Muscle of leg (tissue), 11 donors: ENCODE measurements around the gene ME3. TPM values are rescaled to one million over a fixed set of nuclear protein-coding genes. Genes with fewer than 3 reads are reported as not detected.
A peak's percentile ranks its signal among the peaks of the same experiment; 100 is the strongest.
"Not testable (repeated sequence)": the region's sequence is repeated elsewhere in the genome, so short reads cannot be mapped to it uniquely, and the experiment has no call there.

Source experiments
- DNase-seq: peaks from one replicate; pipeline ENCODE4 v3.0.0; 2013
- H3K27ac ChIP-seq: one replicate; pipeline ENCODE4 v1.5.1; 2013; ENCODE audit warnings: mild to moderate bottlenecking, low read length, control low read depth
- H3K27me3 ChIP-seq: one replicate; pipeline ENCODE4 v1.6.1; 2013; ENCODE audit warnings: low read length; ENCODE audit not compliant: control insufficient read depth, insufficient read depth
- H3K36me3 ChIP-seq: one replicate; pipeline ENCODE4 v1.6.1; 2013; ENCODE audit warnings: low read length; ENCODE audit not compliant: control insufficient read depth, insufficient read depth
- H3K4me1 ChIP-seq: one replicate; pipeline ENCODE4 v1.6.1; 2013; ENCODE audit warnings: low read length; ENCODE audit not compliant: control insufficient read depth, insufficient read depth
- H3K4me3 ChIP-seq: one replicate; pipeline ENCODE4 v1.5.1; 2013; ENCODE audit warnings: low read length, control low read depth
- H3K9me3 ChIP-seq: replicated peaks from 2 replicates; pipeline ENCODE4 v1.6.1; 2013; ENCODE audit warnings: low read depth, low read length; ENCODE audit not compliant: control insufficient read depth
- WGBS: methylation state at CpG from one replicate; pipeline ENCODE4 v1.1.5; 2013; ENCODE audit warnings: missing lambda C conversion rate; ENCODE audit not compliant: insufficient coverage; 5-methylcytosine and 5-hydroxymethylcytosine counted together
- polyA plus RNA-seq, 8 donors: library from polyadenylated mRNA; unstranded; fragments of 120-200 nt; gene quantifications; one replicate each; pipeline versions ENCODE4 v1.2.1 to v1.2.3, GENCODE V29; 2013; ENCODE audit warnings: inconsistent platforms in 1 of 8, low replicate concordance in 1 of 8; ENCODE audit not compliant: insufficient read length in 8 of 8, insufficient read depth in 1 of 8
- total RNA-seq: library from RNA; stranded (reverse); fragments of 120-200 nt; gene quantifications from one replicate; pipeline ENCODE4 v1.2.4, GENCODE V29; 2013

The ME3 gene
- total and polyA plus RNA-seq, 9 donors = 7.0 to 12.4 (median 9.9) TPM

DNA sequence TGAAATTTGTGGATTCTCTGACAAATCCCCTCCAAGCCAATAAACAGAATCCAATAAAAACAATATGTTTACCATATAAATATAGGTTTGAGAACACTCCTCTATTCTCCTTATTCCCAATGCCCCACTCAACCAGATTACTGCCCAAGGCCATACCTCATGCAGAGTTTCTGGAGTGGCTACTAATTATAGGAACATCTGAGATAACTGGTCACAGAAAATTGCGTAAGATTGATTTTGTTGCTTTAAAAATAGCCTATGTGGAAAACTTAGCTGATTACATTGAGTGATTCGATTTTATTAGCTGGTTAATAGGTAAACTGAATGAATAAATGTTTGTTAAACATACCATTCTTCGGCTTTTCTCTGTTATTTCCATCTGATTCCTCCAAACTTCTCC, 48.0 kb downstream of the ME3 start:
- no peaks in the 10 kb centered on the region for H3K27me3 ChIP-seq
- H3K4me3 ChIP-seq = no peak overlapping the region
- no peak for DNase-seq
- WGBS = no CpG with 5 or more reads among the region's 3 CpGs
- no peak overlapping the region for H3K27ac ChIP-seq
- no peaks in the 10 kb centered on the region for H3K36me3 ChIP-seq
- H3K4me1 ChIP-seq = peaks cover 19% of the 10 kb centered on the region
- H3K9me3 ChIP-seq = no peaks in the 10 kb centered on the region

DNA sequence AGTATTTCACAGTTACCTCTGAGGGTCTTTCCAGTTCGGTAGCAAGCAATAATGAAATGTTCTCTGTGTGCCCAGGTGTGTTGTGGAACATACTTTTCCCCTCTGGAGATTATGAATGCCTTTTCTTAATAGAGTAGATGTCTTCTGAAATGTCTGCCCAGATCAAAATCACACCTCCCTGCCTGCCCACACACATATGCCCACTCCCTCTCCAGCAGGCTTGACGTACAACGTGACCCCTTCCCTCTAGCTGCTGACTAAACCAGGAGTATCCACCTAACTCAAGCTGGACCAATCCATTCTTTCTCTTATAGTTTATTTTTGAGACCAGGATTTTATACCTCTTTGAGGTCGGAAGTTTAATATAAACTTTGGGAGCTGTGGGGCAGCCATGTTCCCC, 48.7 kb downstream of the ME3 start:
- WGBS = 93% methylated on average over 2 of the region's 4 CpGs
- no peak for DNase-seq
- H3K36me3 ChIP-seq = no peaks in the 10 kb centered on the region
- H3K27me3 ChIP-seq = no peaks in the 10 kb centered on the region
- H3K4me3 ChIP-seq = no peak overlapping the region
- peaks cover 17% of the 10 kb centered on the region for H3K4me1 ChIP-seq
- no peak overlapping the region for H3K27ac ChIP-seq
- H3K9me3 ChIP-seq = no peaks in the 10 kb centered on the region

DNA sequence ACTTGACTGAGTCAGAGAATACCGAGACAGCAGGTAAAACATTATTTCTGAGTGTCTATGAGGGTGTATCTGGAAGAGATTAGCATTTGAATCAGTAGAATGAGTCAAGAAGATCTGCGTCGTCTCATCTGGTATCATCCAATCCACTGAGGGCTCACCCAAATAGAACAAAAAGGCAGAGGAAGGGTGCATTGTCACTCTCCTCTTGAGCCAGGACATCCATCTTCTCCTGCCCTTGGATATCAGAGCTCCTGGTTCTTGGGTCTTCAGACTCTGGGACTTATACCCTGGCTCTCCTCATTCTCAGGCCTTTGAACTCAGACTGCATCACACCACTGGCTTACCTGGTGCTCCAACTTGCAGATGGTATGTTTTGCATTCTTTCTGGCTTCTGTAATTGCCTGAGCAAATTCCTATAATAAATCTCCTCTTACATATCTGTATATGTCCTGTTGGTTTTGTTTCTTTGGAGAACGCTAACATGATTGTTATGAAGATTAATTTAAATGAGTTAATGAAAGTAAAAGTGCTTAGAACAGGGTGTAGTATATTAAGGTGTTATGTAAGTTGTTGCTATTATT, 49.3 kb downstream of the ME3 start:
- H3K9me3 ChIP-seq = no peaks in the 10 kb centered on the region
- H3K4me1 ChIP-seq = peaks cover 12% of the 10 kb centered on the region
- 100% methylated on average over 1 of the region's 4 CpGs for WGBS
- no peak for DNase-seq
- H3K27me3 ChIP-seq = no peaks in the 10 kb centered on the region
- no peak overlapping the region for H3K27ac ChIP-seq
- H3K4me3 ChIP-seq = no peak overlapping the region
- no peaks in the 10 kb centered on the region for H3K36me3 ChIP-seq

DNA sequence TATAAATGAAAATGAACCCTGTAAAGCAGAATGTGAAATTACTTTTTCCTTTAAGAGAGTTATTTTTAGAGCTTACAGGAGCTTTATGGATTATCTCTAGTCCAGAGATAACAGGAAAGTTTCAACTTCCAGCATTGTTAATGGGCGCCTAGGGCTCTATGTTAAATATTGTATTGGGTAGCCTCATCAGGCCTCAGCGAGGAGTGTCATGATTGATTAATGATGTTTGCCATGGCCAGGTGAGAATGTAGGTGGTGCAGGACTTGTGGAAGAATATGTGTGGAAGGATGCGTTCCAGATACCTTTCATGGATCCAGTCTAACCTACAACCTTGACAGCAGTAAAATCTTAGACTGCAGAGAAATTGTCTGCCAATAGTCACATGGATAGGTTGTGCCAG, 50.6 kb downstream of the ME3 start:
- Histone ChIP-seq H3K4me1 (peaks cover 5% of the 10 kb centered on the region), H3K36me3 (no peaks in the 10 kb centered on the region), H3K9me3 (no peaks in the 10 kb centered on the region), H3K27ac (no peak overlapping the region), H3K27me3 (no peaks in the 10 kb centered on the region), H3K4me3 (no peak overlapping the region)
- WGBS = 71% methylated on average over 1 of the region's 3 CpGs
- DNase-seq = no peak

DNA sequence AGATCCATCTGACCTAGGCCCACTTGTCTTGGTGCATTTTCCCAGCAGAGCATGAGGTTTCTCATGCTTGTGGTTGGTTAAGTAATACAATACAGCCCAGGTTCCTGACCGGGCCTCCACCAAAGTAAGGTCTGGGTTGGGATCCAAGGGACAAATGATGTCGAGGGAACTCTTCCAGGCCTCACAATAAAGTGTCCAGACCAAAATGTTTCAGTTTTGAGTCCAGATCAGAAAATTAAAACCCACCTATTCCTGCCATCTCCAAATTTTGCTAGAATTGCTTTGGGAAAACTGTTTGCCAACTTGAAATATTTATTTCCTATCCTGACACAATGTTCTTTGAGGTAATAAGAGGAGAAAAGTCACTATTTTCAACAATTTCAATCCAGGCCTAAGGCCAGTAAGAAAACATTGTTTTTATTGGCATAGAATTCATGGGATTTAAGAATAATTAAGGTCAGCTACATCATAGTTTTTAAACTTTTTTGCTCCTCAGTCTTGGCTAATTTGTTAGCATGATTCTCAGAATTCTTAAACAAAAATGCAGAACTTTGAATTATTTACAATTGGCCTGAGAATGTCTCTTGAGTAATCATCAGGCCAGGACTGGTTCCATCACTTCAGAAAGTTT, 51.4 kb downstream of the ME3 start:
- Histone ChIP-seq H3K27ac (peak overlapping the region; percentile 74), H3K36me3 (no peaks in the 10 kb centered on the region), H3K4me1 (peaks cover 5% of the 10 kb centered on the region), H3K9me3 (no peaks in the 10 kb centered on the region), H3K27me3 (no peaks in the 10 kb centered on the region), H3K4me3 (no peak overlapping the region)
- peak; percentile 95 for DNase-seq
- 20% methylated on average over 1 of the region's 2 CpGs for WGBS

DNA sequence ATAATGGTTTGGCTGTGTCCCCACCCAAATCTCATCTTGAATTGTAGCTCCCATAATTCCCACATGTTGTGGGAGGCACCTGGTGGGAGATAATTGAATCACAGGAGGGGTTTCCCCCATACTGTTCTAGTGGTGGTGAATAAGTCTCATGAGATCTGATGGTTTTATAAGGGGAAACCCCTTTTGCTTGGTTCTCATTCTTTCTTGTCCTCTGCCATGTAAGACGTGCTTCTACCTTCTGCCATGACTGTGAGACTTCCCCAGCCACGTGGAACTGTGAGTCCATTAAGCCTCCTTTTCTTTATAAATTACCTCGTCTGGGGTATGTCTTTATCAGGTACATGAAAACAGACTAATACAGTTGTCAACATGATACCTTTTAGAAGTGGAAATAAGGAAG, 53.0 kb downstream of the ME3 start:
- DNase-seq, H3K9me3 ChIP-seq, H3K27ac ChIP-seq, H3K4me1 ChIP-seq, H3K27me3 ChIP-seq, H3K4me3 ChIP-seq, H3K36me3 ChIP-seq: not testable (repeated sequence)
- no CpG with 5 or more reads among the region's 3 CpGs for WGBS

DNA sequence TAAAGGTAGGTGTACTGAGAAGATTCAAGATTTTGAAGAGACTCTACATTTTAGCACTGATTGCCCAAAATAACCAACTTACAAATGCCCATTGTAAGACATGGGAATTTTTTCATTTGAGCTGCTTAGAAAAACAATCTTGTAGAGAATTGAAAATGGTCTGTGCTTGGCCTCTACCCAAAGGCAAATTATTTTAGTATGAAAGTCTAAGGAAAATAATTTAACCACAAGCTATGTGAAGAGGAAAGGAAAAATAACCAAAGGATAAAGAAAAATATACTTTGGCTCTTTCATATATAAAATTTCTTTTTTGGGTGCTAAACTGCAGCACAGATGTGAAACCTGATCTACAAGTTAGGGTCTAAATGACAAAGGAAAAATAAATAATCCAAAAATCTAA, 54.9 kb downstream of the ME3 start:
- Histone ChIP-seq H3K36me3 (no peaks in the 10 kb centered on the region), H3K9me3 (peaks cover 4% of the 10 kb centered on the region), H3K4me1 (peaks cover 5% of the 10 kb centered on the region), H3K27ac (no peak overlapping the region), H3K27me3 (no peaks in the 10 kb centered on the region), H3K4me3 (no peak overlapping the region)
- DNase-seq = peak; percentile 66

DNA sequence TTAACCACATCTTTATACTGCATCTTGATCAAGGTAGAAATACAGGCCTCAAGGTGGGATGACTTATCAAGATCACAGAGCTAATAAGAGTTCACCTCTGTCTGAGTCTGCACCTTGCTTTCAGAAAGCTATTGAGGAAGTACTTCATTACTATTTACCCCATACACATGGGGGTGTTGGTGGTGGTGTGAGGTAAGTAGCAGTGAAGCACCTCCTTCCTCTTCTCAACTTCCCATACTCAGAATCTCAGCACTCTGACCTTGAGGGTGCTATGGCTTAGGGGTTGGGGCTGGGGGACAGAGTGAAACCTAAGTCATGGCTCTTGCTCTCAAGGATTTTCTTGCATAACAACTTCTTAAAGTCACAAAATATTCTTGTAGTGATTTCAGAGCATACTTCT, 56.9 kb downstream of the ME3 start:
- H3K9me3 ChIP-seq = peaks cover 4% of the 10 kb centered on the region
- no peak overlapping the region for H3K4me3 ChIP-seq
- H3K36me3 ChIP-seq = no peaks in the 10 kb centered on the region
- peaks cover under 1% of the 10 kb centered on the region for H3K4me1 ChIP-seq
- no peak overlapping the region for H3K27ac ChIP-seq
- no peaks in the 10 kb centered on the region for H3K27me3 ChIP-seq
- no peak for DNase-seq

DNA sequence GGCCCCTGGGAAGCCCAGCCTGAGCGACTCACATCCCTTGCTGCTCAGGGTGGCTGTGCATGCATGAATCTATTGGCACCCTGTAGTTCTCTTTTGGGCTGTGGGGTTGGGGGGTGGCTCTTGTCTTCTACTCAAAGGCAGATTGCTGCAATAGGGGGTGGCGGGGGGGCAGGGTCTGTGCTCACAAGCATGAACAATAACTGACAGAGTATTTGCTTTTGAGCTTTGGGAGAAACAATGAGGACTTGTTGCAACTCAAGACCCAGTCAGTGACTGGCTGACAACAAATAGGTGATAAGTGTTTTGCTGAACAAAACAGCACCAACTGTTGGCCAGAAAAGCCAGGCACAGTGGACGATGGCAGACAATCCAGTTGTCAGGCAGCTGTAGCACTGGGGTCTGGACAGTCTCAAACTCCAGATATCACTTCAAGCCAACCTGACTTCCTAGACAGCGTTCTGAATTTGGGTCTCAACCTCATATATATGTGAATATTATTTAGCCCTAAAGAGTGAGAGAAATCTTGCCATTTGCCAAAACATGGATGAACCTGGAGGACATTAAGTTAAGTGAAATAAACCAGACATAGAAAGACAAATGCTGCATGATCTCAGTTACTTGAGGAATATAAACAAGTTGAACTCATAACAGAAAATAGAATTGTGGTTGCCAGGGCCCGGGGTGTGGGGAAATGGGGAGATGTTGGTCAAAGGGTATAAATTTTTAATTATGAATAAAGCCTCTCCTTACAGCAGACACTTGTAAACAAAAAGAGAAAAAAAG, 61.7 kb downstream of the ME3 start:
- no peaks in the 10 kb centered on the region for H3K27me3 ChIP-seq
- no peaks in the 10 kb centered on the region for H3K36me3 ChIP-seq
- 83% methylated on average over 2 of the region's 5 CpGs for WGBS
- peaks cover 10% of the 10 kb centered on the region for H3K4me1 ChIP-seq
- H3K9me3 ChIP-seq = peaks cover 4% of the 10 kb centered on the region
- DNase-seq = no peak
- no peak overlapping the region for H3K27ac ChIP-seq
- H3K4me3 ChIP-seq = no peak overlapping the region

DNA sequence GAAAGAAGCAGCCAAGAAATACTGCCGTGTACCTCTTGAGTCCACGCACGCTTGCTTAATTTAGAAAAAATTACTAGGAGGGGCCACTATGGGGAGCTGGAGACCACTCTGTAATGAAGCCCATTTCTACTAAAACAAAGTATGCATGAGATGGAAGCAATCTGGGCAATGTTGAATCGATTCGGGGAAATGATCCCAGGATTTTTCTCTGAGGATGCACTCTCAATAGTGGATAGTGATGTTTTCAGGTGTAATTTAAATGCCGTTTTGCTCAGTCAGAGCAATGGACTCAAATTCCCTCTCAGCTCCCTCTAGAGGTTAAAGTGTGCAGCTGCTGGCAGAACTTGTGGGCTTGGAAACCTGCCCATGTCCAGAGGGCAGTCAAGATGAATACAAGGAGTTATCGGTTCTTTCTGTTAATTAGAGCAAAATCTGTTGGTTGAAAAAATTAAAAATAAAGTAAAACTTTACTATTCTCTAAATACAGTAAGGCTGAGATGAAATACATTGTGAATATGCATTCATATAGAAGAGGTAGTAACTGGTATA, 64.1 kb downstream of the ME3 start:
- H3K36me3 ChIP-seq = no peaks in the 10 kb centered on the region
- no CpG with 5 or more reads among the region's 7 CpGs for WGBS
- H3K27ac ChIP-seq = no peak overlapping the region

More for the DNA sequence above, 64.1 kb downstream of the ME3 start:
- Histone ChIP-seq H3K4me3 (no peak overlapping the region), H3K27me3 (no peaks in the 10 kb centered on the region), H3K9me3 (no peaks in the 10 kb centered on the region), H3K4me1 (peaks cover 10% of the 10 kb centered on the region)
- DNase-seq = peak; percentile 97
